NCI-H1417 treated with DMSO at 0.1 percent for 48 hours (cell line): ENCODE results near the gene RERE.
A peak's percentile ranks its signal among the peaks of the same experiment; 100 is the strongest.

Experiments
- DNase-seq: peaks from one replicate; lab custom pipeline; 2025; lab: John Stamatoyannopoulos, UW

Gene RERE

DNA sequence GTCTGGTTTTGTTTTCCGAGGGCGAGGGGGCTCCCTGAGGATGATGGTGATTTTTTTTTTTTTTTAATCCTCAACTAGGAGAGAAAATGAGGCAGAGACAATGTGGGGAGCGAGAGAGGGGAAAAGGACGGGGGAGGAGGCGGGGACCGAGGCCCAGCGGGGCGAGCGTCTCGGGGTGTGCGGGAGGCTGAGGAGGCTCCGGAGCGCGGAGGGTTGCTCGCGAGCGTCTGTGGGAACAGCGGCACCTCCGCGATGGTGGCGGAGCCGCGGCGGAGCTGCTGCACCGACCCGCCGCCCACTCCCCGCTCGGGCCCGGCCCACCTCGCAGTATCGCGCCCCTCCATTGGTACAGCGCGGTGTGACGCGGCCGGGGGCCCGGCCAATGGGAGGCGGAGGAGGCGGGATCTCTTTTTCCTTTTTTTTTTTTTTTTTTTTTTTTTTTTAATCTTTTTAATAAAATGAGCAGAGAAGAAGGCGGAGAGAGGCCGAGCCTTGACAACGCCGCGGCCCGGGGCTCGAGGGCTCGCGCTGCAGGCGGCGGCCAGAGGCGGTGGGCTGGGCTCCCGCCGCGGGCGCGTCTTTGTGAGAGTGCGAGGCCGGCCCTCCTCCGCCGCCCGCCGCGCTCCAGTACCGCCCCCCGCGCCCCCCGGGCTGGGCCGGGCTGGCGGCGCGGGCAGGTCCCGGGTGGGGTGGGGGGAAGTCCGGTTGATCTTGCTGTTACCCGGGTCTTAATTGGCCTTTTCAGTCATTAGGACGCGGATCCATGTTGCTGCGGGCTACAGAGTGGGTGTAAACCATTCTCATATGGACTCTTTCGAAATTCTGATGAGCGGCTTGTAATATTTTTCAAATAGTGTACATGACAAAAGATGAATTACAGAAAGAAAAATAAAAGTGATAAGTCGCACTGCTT is at the start of gene RERE:
Gene RERE (minus strand): TSS at position 229 of the 913 bp plus-strand sequence.
- peak; percentile 79 for DNase-seq

DNA sequence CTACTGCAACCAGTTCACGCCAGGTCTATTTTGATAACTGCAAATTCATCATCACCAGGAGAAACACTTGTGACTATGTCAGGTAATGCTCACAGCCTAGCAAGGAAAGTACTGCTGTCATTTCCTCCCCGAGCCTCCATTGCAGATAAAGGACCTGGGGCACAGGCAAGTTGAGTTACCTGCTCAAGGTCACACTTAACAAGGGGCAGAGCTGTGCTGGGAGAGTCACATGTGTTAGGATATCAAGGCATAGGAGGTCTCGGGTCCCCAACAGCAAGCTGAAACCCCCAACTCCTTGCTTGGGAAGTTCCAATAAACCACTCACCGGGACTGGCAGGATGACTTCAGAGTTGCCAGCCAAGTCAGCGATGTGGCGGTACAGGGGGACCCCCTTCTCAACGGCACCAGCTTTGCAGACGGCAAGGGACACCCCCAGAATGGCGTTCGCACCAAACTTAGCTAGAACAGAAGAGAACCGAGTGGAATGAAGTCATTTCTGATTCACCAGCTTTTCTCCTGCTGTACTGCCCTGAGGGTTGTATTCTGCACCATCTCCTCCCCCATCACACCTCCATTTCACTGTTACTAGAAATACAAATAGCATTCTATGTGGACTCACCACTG is 49.5 kb upstream of the RERE start:
- no peak for DNase-seq

DNA sequence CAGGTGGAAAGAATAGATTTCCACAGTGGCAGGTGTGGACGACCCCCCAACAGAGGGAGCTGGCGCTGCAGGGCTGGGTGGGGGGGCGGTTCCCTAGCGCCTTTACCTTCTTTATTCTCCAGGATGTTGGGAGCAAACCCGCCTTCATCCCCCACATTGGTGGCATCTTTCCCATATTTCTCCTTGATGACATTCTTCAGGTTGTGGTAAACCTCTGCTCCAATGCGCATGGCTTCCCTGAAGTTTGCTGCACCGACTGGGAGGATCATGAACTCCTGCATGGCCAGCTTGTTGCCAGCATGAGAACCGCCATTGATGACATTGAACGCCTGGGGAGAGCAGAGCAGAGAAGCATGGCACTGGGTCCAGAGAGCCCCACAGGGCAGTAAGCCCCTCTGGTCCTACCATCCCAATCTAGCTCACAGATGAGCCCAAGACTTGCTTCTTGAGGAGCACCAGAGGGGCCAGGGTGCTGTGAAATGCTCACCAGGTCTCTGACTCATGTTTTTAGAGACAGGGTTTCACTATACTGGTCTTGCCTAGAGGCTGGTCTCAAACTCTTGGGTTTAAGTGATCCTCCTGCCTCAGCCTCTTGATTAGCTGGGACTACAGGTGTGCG is 48.8 kb upstream of the RERE start:
- DNase-seq, result no peak

- no peak for DNase-seq
These were observed 47.4 kb upstream of the RERE start for GRCh38 chr1:8864713-8865344.

- DNase-seq, result no peak
These were observed 46.4 kb upstream of the RERE start for GRCh38 chr1:8863794-8864233.

DNA sequence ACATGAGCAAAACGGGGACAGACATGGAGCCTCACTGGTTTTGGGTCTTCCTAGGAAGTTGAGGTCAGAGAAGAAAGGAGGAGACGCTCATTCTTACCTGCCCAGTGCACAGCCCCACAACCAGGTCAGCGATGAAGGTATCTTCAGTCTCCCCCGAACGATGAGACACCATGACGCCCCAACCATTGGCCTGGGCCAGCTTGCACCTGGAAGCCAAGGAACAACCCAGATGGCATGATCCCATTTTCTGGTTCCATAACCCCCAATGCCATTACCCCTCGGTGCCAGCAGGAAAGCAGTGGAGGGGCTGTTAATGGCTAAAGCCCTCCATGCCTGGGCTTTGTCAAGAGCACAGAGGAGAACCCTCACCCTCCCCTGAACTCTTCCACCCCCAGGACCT is 45.7 kb upstream of the RERE start:
- DNase-seq, result no peak

DNA sequence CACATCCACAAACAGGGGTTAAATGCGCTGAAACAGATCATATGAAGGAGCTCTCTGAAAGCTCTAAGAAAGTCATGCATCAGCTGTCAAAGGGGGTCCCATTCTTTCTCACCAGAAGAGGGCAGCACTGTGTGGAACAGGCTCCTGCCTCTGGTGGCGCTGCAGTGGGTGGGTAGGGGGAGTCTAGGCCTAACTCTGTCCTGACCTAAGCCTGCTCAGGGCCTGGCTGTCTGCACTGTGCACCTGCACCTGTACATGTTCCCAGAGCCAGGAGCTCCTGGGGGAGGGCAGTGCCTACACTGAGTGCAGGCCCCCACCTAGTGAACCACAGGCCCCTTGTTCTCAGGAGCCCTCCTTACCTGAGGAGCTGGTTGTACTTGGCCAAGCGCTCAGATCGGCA is 45.1 kb upstream of the RERE start:
- no peak for DNase-seq

GRCh38 chr1:8860738-8861516 is 43.5 kb upstream of the RERE start:
- no peak for DNase-seq

GRCh38 chr1:8858888-8859706 is 41.7 kb upstream of the RERE start:
- no peak for DNase-seq

DNA sequence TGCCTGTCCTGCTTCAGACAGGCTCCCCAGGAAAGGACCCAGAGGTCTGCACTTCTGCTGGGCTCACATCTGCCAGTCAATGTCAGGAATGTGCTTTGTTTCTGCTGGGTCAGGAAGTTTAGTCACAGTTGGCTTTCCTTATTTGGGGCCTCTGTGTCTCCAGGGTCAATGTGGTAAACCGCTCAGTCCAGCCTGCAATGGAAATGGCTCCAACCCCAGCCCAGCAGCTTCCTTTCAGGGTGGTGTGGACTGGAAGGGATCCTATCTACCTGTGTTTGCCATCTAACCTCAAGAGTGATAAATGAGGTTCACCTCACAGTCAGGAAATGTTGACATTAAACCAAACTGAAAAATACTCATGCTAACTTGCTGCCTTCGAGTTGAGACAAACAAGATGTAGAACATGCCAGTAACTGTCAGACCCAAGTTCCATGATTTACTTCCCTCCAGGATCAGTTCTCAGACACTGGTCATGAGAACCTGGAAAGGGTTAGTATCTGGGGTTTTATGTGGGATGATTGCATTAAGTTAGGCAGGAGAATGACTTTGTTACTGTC is 40.8 kb upstream of the RERE start:
- DNase-seq, result no peak

- DNase-seq, result no peak
These were observed 39.4 kb upstream of the RERE start for GRCh38 chr1:8856689-8857412.

GRCh38 chr1:8854240-8854639 is 36.8 kb upstream of the RERE start:
- no peak for DNase-seq

GRCh38 chr1:8851060-8851459 is 33.6 kb upstream of the RERE start:
- no peak for DNase-seq

- peak; percentile 48 for DNase-seq
These were observed 31.4 kb upstream of the RERE start for GRCh38 chr1:8848663-8849386.

GRCh38 chr1:8847990-8848389 is 30.6 kb upstream of the RERE start:
- DNase-seq, result no peak

- no peak for DNase-seq
These were observed 28.8 kb upstream of the RERE start for GRCh38 chr1:8846263-8846662.

DNA sequence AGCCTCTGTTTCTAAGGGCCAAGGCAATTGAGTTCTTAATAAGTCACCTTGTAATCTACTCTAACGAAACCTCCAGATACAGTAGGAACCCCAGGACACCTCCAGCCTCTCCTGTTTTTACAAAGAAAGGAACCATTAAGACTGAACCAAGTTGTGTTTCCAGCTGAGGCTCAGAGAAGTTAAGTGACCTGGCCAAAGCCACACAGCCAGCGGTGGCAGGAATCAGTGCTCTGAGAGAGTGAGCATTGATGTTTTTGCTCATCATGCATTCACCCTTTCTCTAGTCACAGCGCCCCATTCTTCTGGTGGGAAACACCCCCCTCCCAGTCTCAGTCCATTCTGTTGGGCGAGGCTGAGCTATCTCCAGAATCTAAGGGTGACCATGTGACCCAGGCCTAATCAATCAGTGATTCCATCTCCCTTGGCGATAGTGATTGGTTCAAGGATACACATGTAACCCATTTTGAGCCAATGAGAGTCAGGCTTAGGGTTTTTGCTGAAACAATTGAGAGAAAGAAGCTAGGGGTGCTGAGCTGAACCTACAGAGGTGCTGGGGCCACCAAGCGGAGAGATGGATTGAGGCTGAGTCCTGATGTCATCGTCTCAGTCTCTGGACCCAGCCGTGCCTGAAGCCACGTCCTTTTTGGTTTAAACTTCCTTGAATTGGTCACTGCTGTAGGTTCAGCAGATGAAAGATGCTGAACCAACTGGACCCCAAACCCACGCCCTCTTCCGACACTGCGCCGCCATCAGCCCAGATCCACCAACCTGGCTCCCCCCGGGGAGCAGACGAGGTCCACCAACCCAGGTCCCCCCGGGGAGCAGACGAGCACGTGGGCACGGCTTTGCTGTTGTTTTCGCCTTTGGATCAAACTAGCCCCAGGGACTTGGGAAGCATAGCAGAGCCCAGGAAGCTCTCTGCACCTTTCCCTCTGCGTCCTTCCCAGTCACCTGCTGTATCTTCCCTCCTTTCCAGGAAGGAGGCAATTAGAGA is 28.0 kb upstream of the RERE start:
- no peak for DNase-seq

DNA sequence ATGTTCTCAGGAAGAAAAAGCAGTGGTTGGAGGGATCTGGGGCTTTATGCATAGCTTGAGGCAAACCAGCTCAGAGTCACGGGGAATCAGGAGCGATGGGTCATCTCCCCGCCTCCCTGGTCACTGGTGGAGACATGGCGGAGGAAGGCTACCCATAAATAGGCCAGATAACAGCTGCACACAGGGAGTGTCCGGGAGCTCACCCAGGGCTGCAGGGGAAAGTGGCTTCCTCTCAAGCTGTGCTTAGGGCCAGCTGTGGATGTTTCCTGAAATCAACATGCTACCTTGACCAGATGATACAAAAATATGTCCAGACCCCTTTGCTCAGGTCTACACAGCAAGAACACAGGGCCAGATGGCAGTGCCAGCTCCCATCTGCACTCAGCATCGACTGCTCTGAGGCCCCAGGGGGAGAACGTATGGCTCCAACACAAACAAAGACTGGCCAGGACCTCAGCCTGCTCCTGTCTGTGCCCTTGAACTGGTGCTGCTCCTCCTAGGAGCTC is 27.1 kb upstream of the RERE start:
- no peak for DNase-seq
